Measurements from ENCODE around the gene KLHL1.

DNA sequence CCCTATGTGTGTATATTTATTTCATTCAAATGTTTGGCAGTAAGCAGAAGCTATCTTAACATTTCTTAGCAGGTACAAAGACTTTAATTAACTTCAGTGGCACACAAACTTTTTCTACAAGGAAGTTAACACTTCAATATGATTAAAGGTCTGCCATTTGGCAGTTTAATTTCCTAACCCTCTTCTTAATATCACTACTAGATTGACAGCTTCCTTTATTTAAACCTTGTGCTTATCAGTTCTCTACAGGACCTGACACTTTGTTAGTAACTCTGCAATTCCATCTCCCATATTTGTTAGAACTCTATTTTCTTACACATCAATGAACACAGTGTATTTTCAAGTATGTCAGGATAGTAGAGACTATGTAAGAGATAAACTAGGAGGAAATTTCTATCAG is 153.0 kb downstream of the KLHL1 start:
- TF ChIP-seq CHD2 (IDR thresholded peaks at IDR 0.05; ENCODE audit: low read length, partially characterized antibody) (no peak), EZH2phosphoT487 (IDR thresholded peaks at IDR 0.05; ENCODE audit: borderline replicate concordance, low read depth) (no peak), TEAD4 (IDR thresholded peaks at IDR 0.05; ENCODE audit: borderline replicate concordance, insufficient read depth) (no peak), POLR2AphosphoS5 (IDR thresholded peaks at IDR 0.05; ENCODE audit: low read depth, low read length) (no peak), FOSL2 (IDR thresholded peaks at IDR 0.05; ENCODE audit: borderline replicate concordance, low read depth) (no peak), TAF1 (IDR thresholded peaks at IDR 0.05; ENCODE audit: borderline replicate concordance, low read depth, low read length) (no peak), SMC3 (IDR thresholded peaks at IDR 0.05; ENCODE audit: low read depth, low read length) (no peak), GABPA (IDR thresholded peaks at IDR 0.05; ENCODE audit: low read depth) (no peak), RAD21 (IDR thresholded peaks at IDR 0.05; ENCODE audit: low read length) (no peak), MEF2A (IDR thresholded peaks at IDR 0.05; ENCODE audit: borderline replicate concordance, low read depth) (no peak), EP300 (IDR thresholded peaks at IDR 0.05; ENCODE audit: borderline replicate concordance in 1 of 2, low read depth in 1 of 2, low read length in 1 of 2) (no peak)
- TF ChIP-seq, protein P1, sequence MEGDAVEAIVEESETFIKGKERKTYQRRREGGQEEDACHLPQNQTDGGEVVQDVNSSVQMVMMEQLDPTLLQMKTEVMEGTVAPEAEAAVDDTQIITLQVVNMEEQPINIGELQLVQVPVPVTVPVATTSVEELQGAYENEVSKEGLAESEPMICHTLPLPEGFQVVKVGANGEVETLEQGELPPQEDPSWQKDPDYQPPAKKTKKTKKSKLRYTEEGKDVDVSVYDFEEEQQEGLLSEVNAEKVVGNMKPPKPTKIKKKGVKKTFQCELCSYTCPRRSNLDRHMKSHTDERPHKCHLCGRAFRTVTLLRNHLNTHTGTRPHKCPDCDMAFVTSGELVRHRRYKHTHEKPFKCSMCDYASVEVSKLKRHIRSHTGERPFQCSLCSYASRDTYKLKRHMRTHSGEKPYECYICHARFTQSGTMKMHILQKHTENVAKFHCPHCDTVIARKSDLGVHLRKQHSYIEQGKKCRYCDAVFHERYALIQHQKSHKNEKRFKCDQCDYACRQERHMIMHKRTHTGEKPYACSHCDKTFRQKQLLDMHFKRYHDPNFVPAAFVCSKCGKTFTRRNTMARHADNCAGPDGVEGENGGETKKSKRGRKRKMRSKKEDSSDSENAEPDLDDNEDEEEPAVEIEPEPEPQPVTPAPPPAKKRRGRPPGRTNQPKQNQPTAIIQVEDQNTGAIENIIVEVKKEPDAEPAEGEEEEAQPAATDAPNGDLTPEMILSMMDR (IDR thresholded peaks at IDR 0.05), result no peak
- TF ChIP-seq, protein P2, sequence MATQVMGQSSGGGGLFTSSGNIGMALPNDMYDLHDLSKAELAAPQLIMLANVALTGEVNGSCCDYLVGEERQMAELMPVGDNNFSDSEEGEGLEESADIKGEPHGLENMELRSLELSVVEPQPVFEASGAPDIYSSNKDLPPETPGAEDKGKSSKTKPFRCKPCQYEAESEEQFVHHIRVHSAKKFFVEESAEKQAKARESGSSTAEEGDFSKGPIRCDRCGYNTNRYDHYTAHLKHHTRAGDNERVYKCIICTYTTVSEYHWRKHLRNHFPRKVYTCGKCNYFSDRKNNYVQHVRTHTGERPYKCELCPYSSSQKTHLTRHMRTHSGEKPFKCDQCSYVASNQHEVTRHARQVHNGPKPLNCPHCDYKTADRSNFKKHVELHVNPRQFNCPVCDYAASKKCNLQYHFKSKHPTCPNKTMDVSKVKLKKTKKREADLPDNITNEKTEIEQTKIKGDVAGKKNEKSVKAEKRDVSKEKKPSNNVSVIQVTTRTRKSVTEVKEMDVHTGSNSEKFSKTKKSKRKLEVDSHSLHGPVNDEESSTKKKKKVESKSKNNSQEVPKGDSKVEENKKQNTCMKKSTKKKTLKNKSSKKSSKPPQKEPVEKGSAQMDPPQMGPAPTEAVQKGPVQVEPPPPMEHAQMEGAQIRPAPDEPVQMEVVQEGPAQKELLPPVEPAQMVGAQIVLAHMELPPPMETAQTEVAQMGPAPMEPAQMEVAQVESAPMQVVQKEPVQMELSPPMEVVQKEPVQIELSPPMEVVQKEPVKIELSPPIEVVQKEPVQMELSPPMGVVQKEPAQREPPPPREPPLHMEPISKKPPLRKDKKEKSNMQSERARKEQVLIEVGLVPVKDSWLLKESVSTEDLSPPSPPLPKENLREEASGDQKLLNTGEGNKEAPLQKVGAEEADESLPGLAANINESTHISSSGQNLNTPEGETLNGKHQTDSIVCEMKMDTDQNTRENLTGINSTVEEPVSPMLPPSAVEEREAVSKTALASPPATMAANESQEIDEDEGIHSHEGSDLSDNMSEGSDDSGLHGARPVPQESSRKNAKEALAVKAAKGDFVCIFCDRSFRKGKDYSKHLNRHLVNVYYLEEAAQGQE (IDR thresholded peaks at IDR 0.05; ENCODE audit: low read depth, low read length), result no peak
- TF ChIP-seq, protein P3, sequence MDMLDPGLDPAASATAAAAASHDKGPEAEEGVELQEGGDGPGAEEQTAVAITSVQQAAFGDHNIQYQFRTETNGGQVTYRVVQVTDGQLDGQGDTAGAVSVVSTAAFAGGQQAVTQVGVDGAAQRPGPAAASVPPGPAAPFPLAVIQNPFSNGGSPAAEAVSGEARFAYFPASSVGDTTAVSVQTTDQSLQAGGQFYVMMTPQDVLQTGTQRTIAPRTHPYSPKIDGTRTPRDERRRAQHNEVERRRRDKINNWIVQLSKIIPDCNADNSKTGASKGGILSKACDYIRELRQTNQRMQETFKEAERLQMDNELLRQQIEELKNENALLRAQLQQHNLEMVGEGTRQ (IDR thresholded peaks at IDR 0.05; ENCODE audit: borderline replicate concordance, low read depth, low read length), result no peak
